Thyroid gland (tissue), 4 donors: ENCODE measurements around the gene IPO9. TPM values are rescaled to one million over a fixed set of nuclear protein-coding genes. Genes with fewer than 3 reads are reported as not detected.

Source experiments
- DNase-seq, 2 donors: peaks; one replicate each; pipeline ENCODE4 v3.0.0-alpha.2; 2019
- H3K27ac ChIP-seq, 3 donors: fragments of 200-600 bp; sonication (generic); 1 replicate in 2 of 3; 2 replicates in 1 of 3; pipeline ENCODE4 v1.5.1; 2016 to 2019; ENCODE audit warnings: mild to moderate bottlenecking in 1 of 3, moderate library complexity in 1 of 3
- H3K27me3 ChIP-seq: fragments of 200-600 bp; sonication (generic); one replicate; pipeline ENCODE4 v1.5.1; 2019
- H3K36me3 ChIP-seq, 2 donors: fragments of 200-600 bp; sonication (generic); one replicate each; pipeline ENCODE4 v1.5.1; 2016 to 2019
- H3K4me1 ChIP-seq, 2 donors: fragments of 200-600 bp; sonication (generic); one replicate each; pipeline ENCODE4 v1.5.1; 2017 to 2019
- H3K4me3 ChIP-seq, 3 donors: fragments of 200-600 bp; sonication (generic); replicated peaks in 1 of 3; 1 replicate in 2 of 3; 2 replicates in 1 of 3; pipeline ENCODE4 v1.5.1; 2016; ENCODE audit warnings: mild to moderate bottlenecking in 1 of 3
- H3K9me3 ChIP-seq: fragments of 200-600 bp; sonication (generic); one replicate; pipeline ENCODE4 v1.5.1; 2017
- CTCF ChIP-seq, 6 experiments: fragments of 200-600 bp in 3 of 6; fragments of 450-650 bp in 3 of 6; sonication (generic) in 3 of 6; IDR thresholded peaks; one replicate each; pipeline ENCODE4 v1.5.1; 2016 to 2019; ENCODE audit warnings: antibody characterized with exemption in 6 of 6, mild to moderate bottlenecking in 2 of 6, inconsistent platforms in 1 of 6, moderate library complexity in 1 of 6
- POLR2A ChIP-seq, 2 donors: fragments of 450-650 bp; IDR thresholded peaks; one replicate each; pipeline ENCODE4 v1.6.1; 2017; ENCODE audit warnings: antibody characterized with exemption in 2 of 2, mild to moderate bottlenecking in 2 of 2, moderate library complexity in 1 of 2
- WGBS, 2 donors: methylation state at CpG; one replicate each; pipeline ENCODE4 v1.1.5; 2017; 5-methylcytosine and 5-hydroxymethylcytosine counted together
- intact Hi-C: fragments of 100-400 bp; cut with DNase I; formaldehyde crosslinking; loops from one replicate; pipeline ENCODE4 v1.15.1; 2023
- total RNA-seq, 4 donors: library from RNA; depleted of rRNA; stranded (reverse); fragments of >200 nt; gene quantifications; one replicate each; pipeline ENCODE4 v1.2.3, GENCODE V29; 2016

Gene IPO9
- total RNA-seq, result 10 to 100 TPM; 28.4 to 42.1 (median 36.7) TPM

GRCh38 chr1:201828820-201829774 is at the start of gene IPO9:
Gene IPO9, plus strand, starts transcription at chr1:201829157. Its CDS starts 53 bp downstream, at chr1:201829210.
- no peaks in the 10 kb centered on the region for H3K27me3 ChIP-seq
- intact Hi-C loops, result no loop called here
- no peaks in the 10 kb centered on the region for H3K9me3 ChIP-seq
- H3K27ac ChIP-seq, result peak within 1 kb of the TSS; percentile 46 to 86 (median 78)
- peaks cover 28 to 38% of the 10 kb centered on the region in 2 donors for H3K4me1 ChIP-seq
- H3K4me3 ChIP-seq, result peak within 1 kb of the TSS; percentile 26 to 86 (median 52)
- peak; percentile 95 to 96 for DNase-seq
- TF ChIP-seq CTCF (IDR thresholded peaks at IDR 0.05), result peak; percentile 82 to 97 (median 94)
- peak in 1 of 2 donors; percentile 84 for TF ChIP-seq POLR2A (IDR thresholded peaks at IDR 0.05)
- 1 to 2% methylated on average over 45 to 49 of the region's 58 CpGs for WGBS, 2 donors
- H3K36me3 ChIP-seq, result no peaks in the 10 kb centered on the region

DNA sequence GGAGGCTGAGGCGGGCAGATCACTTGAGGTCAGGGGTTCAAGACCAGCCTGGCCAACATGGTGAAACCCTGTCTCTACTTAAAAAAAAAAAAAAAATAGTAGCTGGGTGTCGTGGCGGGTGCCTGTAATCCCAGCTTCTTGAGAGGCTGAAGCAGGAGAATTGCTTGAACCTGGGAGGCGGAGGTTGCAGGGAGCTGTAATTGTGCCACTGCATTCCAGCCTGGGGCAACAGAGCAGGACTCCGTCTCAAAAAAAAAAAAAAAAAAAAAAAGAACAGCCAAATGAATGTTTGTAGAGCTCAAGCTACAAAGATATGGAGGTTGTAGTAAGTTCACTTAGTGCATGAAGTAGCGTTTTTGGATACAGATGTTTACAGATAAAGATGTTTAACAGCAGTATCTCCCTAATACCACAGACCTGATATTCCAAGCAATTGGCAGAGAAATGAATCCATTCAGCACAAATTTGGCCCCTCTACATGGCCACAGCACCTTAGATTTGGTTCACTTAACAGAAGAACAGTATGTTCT is 49.5 kb upstream of the IPO9 start:
- WGBS, 2 donors, result 70 to 74% methylated on average over 6 of the region's 6 CpGs
- no peak for TF ChIP-seq CTCF (IDR thresholded peaks at IDR 0.05)
- no peak for TF ChIP-seq POLR2A (IDR thresholded peaks at IDR 0.05)
- H3K27me3 ChIP-seq, result no peaks in the 10 kb centered on the region
- no peak overlapping the region for H3K4me3 ChIP-seq
- intact Hi-C loops, result no loop called here
- no peaks in the 10 kb centered on the region for H3K9me3 ChIP-seq
- H3K27ac ChIP-seq, result peak overlapping the region in 2 of 3 donors; percentile 37 to 63
- DNase-seq, result peak; percentile 40 to 57
- H3K4me1 ChIP-seq, result peaks cover 0 to 34% of the 10 kb centered on the region in 2 donors
- peaks cover 11 to 18% of the 10 kb centered on the region in 2 donors for H3K36me3 ChIP-seq

GRCh38 chr1:201780952-201781351 is 48.0 kb upstream of the IPO9 start:
- WGBS, 2 donors, result 95 to 96% methylated on average over 6 of the region's 6 CpGs
- Histone ChIP-seq H3K36me3 (peaks cover 11 to 18% of the 10 kb centered on the region in 2 donors), H3K27me3 (no peaks in the 10 kb centered on the region), H3K9me3 (no peaks in the 10 kb centered on the region), H3K4me3 (no peak overlapping the region), H3K4me1 (peaks cover 0 to 33% of the 10 kb centered on the region in 2 donors), H3K27ac (peak overlapping the region in 1 of 3 donors; percentile 63)
- no peak for DNase-seq
- intact Hi-C loops, result no loop called here
- TF ChIP-seq POLR2A (IDR thresholded peaks at IDR 0.05) (no peak), CTCF (IDR thresholded peaks at IDR 0.05) (no peak)

- 71 to 76% methylated on average over 1 of the region's 1 CpG for WGBS, 2 donors
- Histone ChIP-seq H3K27me3 (no peaks in the 10 kb centered on the region), H3K4me1 (peaks cover 0 to 33% of the 10 kb centered on the region in 2 donors), H3K9me3 (no peaks in the 10 kb centered on the region), H3K27ac (peak overlapping the region in 1 of 3 donors; percentile 31), H3K36me3 (peaks cover 11 to 18% of the 10 kb centered on the region in 2 donors), H3K4me3 (no peak overlapping the region)
- DNase-seq, result no peak
- intact Hi-C loops, result no loop called here
- TF ChIP-seq POLR2A (IDR thresholded peaks at IDR 0.05), result no peak
- TF ChIP-seq CTCF (IDR thresholded peaks at IDR 0.05), result no peak
These were observed 47.5 kb upstream of the IPO9 start for GRCh38 chr1:201781437-201781836.
